SH-SY5Y (cell line): ENCODE data around the gene NFASC.

Source experiments
- GATA2 ChIP-seq: IDR thresholded peaks from 2 replicates; pipeline ENCODE4 v1.6.1; 2011; ENCODE audit warnings: mild to moderate bottlenecking, low read depth, low read length
- GATA3 ChIP-seq: IDR thresholded peaks from 2 replicates; pipeline ENCODE4 v1.6.1; 2011; ENCODE audit warnings: low read depth, mild to moderate bottlenecking, low read length, moderate library complexity

DNA sequence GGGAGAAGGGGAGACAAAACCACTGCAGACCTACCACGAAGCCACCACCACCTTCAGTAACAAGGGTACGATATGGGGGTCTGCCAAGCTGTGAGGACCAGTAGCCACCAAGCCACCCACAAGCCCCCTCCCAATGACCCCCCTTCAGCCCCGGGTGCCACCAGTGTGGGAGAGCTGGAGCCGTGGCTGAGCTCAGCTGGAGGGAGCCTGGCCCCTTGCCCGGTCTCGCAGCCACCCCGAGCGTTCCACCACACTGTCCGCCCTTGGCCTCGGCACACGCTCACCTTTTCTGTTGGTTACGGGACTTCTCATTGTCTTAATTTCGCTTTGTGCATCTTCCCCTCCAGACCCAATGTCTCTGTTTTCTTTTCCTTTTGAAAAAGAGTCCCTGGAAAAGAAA is 145.9 kb downstream of the NFASC start:
- TF ChIP-seq GATA2 (no peak), GATA3 (no peak)
